ENCODE measurements around the gene PHACTR3. TPM values are rescaled to one million over a fixed set of nuclear protein-coding genes. Genes with fewer than 3 reads are reported as not detected.

PHACTR3 gene
- total and polyA plus RNA-seq, 2 of the 8 experiments (the other 6 are each of a cell fraction or from before 2014, with no cell fraction given) = 0.05 to 0.13 TPM

- no peak overlapping the region for H3K18ac ChIP-seq (ENCODE audit: extremely low read depth, low read length)
- H3K4ac ChIP-seq (replicated peaks; ENCODE audit: insufficient read length, low read depth, low read length) = no peak overlapping the region
- no peak overlapping the region for H3K4me2 ChIP-seq (ENCODE audit: insufficient read depth in 1 of 2, low read depth in 2 of 2, low read length in 2 of 2)
- no peak overlapping the region for H2BK20ac ChIP-seq (ENCODE audit: low read length)
- H4K91ac ChIP-seq (replicated peaks; ENCODE audit: insufficient read length, low read length) = no peak overlapping the region
- H3K27me3 ChIP-seq (replicated peaks in 1 of 4; ENCODE audit: control insufficient read depth in 3 of 4, extremely low read depth in 1 of 4, insufficient read depth in 3 of 4, low read length in 3 of 4) = no peaks in the 10 kb centered on the region
- H3K79me1 ChIP-seq (ENCODE audit: low read depth, low read length) = no peaks in the 10 kb centered on the region
- H3K9me3 ChIP-seq (ENCODE audit: insufficient read depth in 2 of 2, low read depth in 1 of 2, low read length in 1 of 2) = peaks cover 21 to 25% of the 10 kb centered on the region in 2 experiments; a peak in 3 of 4 replicates
- no peaks in the 10 kb centered on the region for H3K36me3 ChIP-seq (ENCODE audit: control insufficient read depth in 2 of 4, insufficient read depth in 4 of 4, low read length in 3 of 4)
- ChIA-PET POLR2A (ENCODE audit: partially characterized antibody) (no interaction called here), CTCF (ENCODE audit: partially characterized antibody) (no interaction called here)
- H3K14ac ChIP-seq (ENCODE audit: insufficient read length) = no peak overlapping the region
- H2AK5ac ChIP-seq (ENCODE audit: low read depth, low read length) = no peak overlapping the region
- H4K8ac ChIP-seq (ENCODE audit: extremely low read depth, insufficient read depth, low read length) = no peak overlapping the region
- FAIRE-seq = no peak
- no peak overlapping the region for H2BK15ac ChIP-seq (ENCODE audit: low read length)
- no peaks in the 10 kb centered on the region for H3K23me2 ChIP-seq (ENCODE audit: low read depth, low read length)
- WGBS, 2 experiments (ENCODE audit: extremely low coverage in 1 of 2, insufficient coverage in 1 of 2, insufficient read length in 1 of 2, insufficient replicate concordance in 2 of 2, low coverage in 1 of 2, low lambda C conversion rate in 2 of 2, missing lambda C conversion rate in 1 of 2) = 76 to 100% methylated on average over 1 of the region's 1 CpG
- H3K23ac ChIP-seq (ENCODE audit: insufficient read length) = no peak overlapping the region
- H4K20me1 ChIP-seq (replicated peaks in 1 of 2; ENCODE audit: control insufficient read depth in 1 of 2, insufficient read depth in 2 of 2, low read length in 2 of 2) = no peaks in the 10 kb centered on the region
- no peak overlapping the region for H2BK5ac ChIP-seq (ENCODE audit: low read depth, low read length)
- H2BK120ac ChIP-seq (replicated peaks; ENCODE audit: low read depth, low read length) = no peak overlapping the region
- no peak overlapping the region for H3K56ac ChIP-seq (replicated peaks; ENCODE audit: insufficient read length, low read depth, low read length)
- no peak overlapping the region for H2BK12ac ChIP-seq (ENCODE audit: low read depth, low read length)
- TF ChIP-seq NANOG (IDR thresholded peaks at IDR 0.05; ENCODE audit: insufficient read depth, low read depth, low read length, poor library complexity, severe bottlenecking) (no peak), CTBP2 (IDR thresholded peaks at IDR 0.05; ENCODE audit: borderline replicate concordance, insufficient read depth, insufficient read length, low read length) (no peak), MAFK (IDR thresholded peaks at IDR 0.05; ENCODE audit: low read depth, low read length) (peak; percentile 72; the same call in 1 of the 2 replicates)
- H3K4me1 ChIP-seq (replicated peaks in 1 of 4; ENCODE audit: control insufficient read depth in 3 of 4, insufficient read depth in 4 of 4, low read length in 3 of 4) = no peaks in the 10 kb centered on the region
- H3K27ac ChIP-seq (ENCODE audit: low read depth, low read length) = no peak overlapping the region
- H3K79me2 ChIP-seq (ENCODE audit: control insufficient read depth in 1 of 2, insufficient read depth in 2 of 2, low read length in 2 of 2) = no peaks in the 10 kb centered on the region
- no peak overlapping the region for H4K5ac ChIP-seq (ENCODE audit: insufficient read length, low read depth, low read length)
- no peak overlapping the region for H3K4me3 ChIP-seq (ENCODE audit: extremely low read depth in 1 of 4, insufficient read depth in 2 of 4, low read depth in 3 of 4, low read length in 4 of 4)
- no peak overlapping the region for H2AFZ ChIP-seq (ENCODE audit: low read length)
- H3K9ac ChIP-seq (replicated peaks in 1 of 4; ENCODE audit: extremely low read depth in 1 of 4, low read depth in 3 of 4, low read length in 3 of 4) = no peak overlapping the region
- no peak for DNase-seq (ENCODE audit: low read depth in 1 of 2, low spot score in 2 of 2)
Observed at GRCh38 chr20:59888050-59888449, 283.7 kb downstream of the PHACTR3 start.
